ENCODE results near the gene COLEC11. TPM values are rescaled to one million over a fixed set of nuclear protein-coding genes. Genes with fewer than 3 reads are reported as not detected.
"Not testable (repeated sequence)": the region's sequence is repeated elsewhere in the genome, so short reads cannot be mapped to it uniquely, and the experiment has no call there.

COLEC11 gene
- total RNA-seq, 1 donor from 2014 or later: not detected

- Mint-ChIP-seq H3K9me3 (ENCODE audit: unreplicated experiment) (no peaks in the 10 kb centered on the region), H3K4me3 (ENCODE audit: unreplicated experiment) (no peak overlapping the region), H3K27me3 (ENCODE audit: unreplicated experiment) (no peaks in the 10 kb centered on the region), H3K36me3 (ENCODE audit: unreplicated experiment) (peaks cover 6% of the 10 kb centered on the region), H3K4me1 (ENCODE audit: unreplicated experiment) (peaks cover 14% of the 10 kb centered on the region), H3K27ac (ENCODE audit: unreplicated experiment) (no peak overlapping the region)
- no peak for DNase-seq (ENCODE audit: extremely low spot score, unreplicated experiment)
- TF ChIP-seq CTCF (IDR thresholded peaks at IDR 0.05): no peak
Observed at GRCh38 chr2:3571284-3571683, 23.6 kb upstream of the COLEC11 start.

- peaks cover 27% of the 10 kb centered on the region for H3K4me1 Mint-ChIP-seq (ENCODE audit: unreplicated experiment)
- no peak for TF ChIP-seq CTCF (IDR thresholded peaks at IDR 0.05)
- no peaks in the 10 kb centered on the region for H3K9me3 Mint-ChIP-seq (ENCODE audit: unreplicated experiment)
- no peaks in the 10 kb centered on the region for H3K27me3 Mint-ChIP-seq (ENCODE audit: unreplicated experiment)
- H3K27ac Mint-ChIP-seq (ENCODE audit: unreplicated experiment): no peak overlapping the region
- H3K36me3 Mint-ChIP-seq (ENCODE audit: unreplicated experiment): peaks cover 14% of the 10 kb centered on the region
- no peak overlapping the region for H3K4me3 Mint-ChIP-seq (ENCODE audit: unreplicated experiment)
- no peak for DNase-seq (ENCODE audit: extremely low spot score, unreplicated experiment)
Observed at GRCh38 chr2:3572620-3573019, 22.3 kb upstream of the COLEC11 start.

- no peaks in the 10 kb centered on the region for H3K27me3 Mint-ChIP-seq (ENCODE audit: unreplicated experiment)
- no peak for TF ChIP-seq CTCF (IDR thresholded peaks at IDR 0.05)
- H3K4me3 Mint-ChIP-seq (ENCODE audit: unreplicated experiment): peak overlapping the region; percentile 95
- H3K27ac Mint-ChIP-seq (ENCODE audit: unreplicated experiment): no peak overlapping the region
- no peaks in the 10 kb centered on the region for H3K9me3 Mint-ChIP-seq (ENCODE audit: unreplicated experiment)
- peaks cover 28% of the 10 kb centered on the region for H3K36me3 Mint-ChIP-seq (ENCODE audit: unreplicated experiment)
- DNase-seq (ENCODE audit: extremely low spot score, unreplicated experiment): no peak
- peaks cover 40% of the 10 kb centered on the region for H3K4me1 Mint-ChIP-seq (ENCODE audit: unreplicated experiment)
Observed at GRCh38 chr2:3574155-3574554, 20.8 kb upstream of the COLEC11 start.

GRCh38 chr2:3575534-3576262 lies 19.2 kb upstream of the COLEC11 start:
- H3K4me1 Mint-ChIP-seq (ENCODE audit: unreplicated experiment): peaks cover 45% of the 10 kb centered on the region
- peaks cover 43% of the 10 kb centered on the region for H3K36me3 Mint-ChIP-seq (ENCODE audit: unreplicated experiment)
- peak overlapping the region; percentile 95 for H3K4me3 Mint-ChIP-seq (ENCODE audit: unreplicated experiment)
- H3K27ac Mint-ChIP-seq (ENCODE audit: unreplicated experiment): peak overlapping the region; percentile 92
- DNase-seq (ENCODE audit: extremely low spot score, unreplicated experiment): no peak
- no peak for TF ChIP-seq CTCF (IDR thresholded peaks at IDR 0.05)
- no peaks in the 10 kb centered on the region for H3K9me3 Mint-ChIP-seq (ENCODE audit: unreplicated experiment)
- no peaks in the 10 kb centered on the region for H3K27me3 Mint-ChIP-seq (ENCODE audit: unreplicated experiment)

GRCh38 chr2:3576263-3576630 lies 18.7 kb upstream of the COLEC11 start:
- not testable (repeated sequence) for DNase-seq (ENCODE audit: extremely low spot score, unreplicated experiment); H3K9me3 Mint-ChIP-seq (ENCODE audit: unreplicated experiment); H3K27me3 Mint-ChIP-seq (ENCODE audit: unreplicated experiment)
- peaks cover 48% of the 10 kb centered on the region for H3K36me3 Mint-ChIP-seq (ENCODE audit: unreplicated experiment)
- H3K4me1 Mint-ChIP-seq (ENCODE audit: unreplicated experiment): peaks cover 45% of the 10 kb centered on the region
- H3K27ac Mint-ChIP-seq (ENCODE audit: unreplicated experiment): peak overlapping the region; percentile 92
- H3K4me3 Mint-ChIP-seq (ENCODE audit: unreplicated experiment): peak overlapping the region; percentile 95

All from osteocyte (in vitro differentiated cells).